Epidermal melanocyte (primary cell): Measurements from ENCODE around the gene USP24.

ENCODE experiments used
- DNase-seq: peaks from one replicate; pipeline ENCODE4 v3.0.0; 2011; ENCODE audit warnings: low spot score; ENCODE audit not compliant: insufficient read length

USP24 gene, protein sequence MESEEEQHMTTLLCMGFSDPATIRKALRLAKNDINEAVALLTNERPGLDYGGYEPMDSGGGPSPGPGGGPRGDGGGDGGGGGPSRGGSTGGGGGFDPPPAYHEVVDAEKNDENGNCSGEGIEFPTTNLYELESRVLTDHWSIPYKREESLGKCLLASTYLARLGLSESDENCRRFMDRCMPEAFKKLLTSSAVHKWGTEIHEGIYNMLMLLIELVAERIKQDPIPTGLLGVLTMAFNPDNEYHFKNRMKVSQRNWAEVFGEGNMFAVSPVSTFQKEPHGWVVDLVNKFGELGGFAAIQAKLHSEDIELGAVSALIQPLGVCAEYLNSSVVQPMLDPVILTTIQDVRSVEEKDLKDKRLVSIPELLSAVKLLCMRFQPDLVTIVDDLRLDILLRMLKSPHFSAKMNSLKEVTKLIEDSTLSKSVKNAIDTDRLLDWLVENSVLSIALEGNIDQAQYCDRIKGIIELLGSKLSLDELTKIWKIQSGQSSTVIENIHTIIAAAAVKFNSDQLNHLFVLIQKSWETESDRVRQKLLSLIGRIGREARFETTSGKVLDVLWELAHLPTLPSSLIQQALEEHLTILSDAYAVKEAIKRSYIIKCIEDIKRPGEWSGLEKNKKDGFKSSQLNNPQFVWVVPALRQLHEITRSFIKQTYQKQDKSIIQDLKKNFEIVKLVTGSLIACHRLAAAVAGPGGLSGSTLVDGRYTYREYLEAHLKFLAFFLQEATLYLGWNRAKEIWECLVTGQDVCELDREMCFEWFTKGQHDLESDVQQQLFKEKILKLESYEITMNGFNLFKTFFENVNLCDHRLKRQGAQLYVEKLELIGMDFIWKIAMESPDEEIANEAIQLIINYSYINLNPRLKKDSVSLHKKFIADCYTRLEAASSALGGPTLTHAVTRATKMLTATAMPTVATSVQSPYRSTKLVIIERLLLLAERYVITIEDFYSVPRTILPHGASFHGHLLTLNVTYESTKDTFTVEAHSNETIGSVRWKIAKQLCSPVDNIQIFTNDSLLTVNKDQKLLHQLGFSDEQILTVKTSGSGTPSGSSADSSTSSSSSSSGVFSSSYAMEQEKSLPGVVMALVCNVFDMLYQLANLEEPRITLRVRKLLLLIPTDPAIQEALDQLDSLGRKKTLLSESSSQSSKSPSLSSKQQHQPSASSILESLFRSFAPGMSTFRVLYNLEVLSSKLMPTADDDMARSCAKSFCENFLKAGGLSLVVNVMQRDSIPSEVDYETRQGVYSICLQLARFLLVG (N-terminal part only)

DNA sequence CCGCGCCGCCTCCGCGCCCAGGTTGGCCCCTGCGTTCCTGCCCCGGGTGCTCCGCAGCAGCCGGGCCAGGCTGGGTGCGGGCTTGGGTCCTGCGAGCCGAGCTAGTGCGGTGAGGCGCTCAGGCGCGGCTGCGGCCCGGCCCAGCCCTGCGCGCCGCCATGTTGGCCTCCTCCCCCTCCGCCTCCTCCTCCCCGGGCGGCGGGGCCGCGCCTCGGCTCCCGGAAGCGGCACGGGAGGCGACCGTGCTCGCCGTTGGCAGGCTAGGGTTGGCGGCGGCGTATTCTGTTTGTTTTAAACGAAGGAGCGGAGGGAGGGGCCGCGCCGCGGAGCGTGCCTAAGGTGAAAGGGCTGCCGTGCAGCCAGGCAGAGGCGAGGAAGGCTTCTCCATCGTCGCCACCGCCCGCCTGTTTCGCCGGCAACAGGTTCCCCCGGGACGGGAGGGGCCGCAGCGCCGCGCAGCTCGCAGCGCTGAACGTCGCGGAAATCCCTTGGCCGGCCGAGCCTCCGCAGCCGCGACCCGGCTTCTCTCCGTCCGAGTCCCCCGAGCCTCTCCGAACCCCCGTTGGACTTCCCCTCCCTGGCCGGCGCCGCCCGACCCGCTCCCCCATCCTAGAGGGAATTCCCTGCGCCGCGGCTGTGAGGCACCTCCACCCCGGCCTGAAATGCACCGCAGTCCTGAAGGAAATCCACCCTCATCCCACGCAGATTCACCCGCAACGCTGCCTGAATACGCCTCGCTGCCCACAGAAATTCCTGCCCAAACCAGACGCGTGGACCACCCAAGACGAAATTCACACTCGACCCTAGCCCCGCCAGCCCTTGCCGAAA lies at the start of gene USP24:
USP24 (minus strand) TSS at position 171 of the 828 bp plus-strand sequence. CDS start 251 bp downstream, outside the sequence.
- peak; percentile 85 for DNase-seq

DNA sequence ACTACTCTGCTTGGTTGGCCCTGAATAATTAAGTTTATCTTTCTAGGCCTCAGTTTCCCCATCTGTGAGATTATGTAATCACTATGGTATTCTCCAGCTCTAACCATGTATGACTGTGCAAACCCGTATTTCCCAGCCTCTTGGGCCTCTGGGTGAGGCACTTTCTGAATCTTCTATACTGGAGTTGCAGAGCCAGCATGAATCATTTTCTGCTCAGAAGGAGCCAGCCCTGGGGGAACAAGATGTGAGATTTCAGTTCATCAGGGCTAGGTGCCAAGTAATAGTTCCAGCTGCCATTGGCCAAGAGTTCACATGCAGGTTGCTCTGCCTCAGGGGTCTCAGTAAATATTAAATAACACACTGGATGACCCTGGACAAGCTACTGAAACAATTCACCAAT lies 47.7 kb upstream of the USP24 start:
- no peak for DNase-seq

DNA sequence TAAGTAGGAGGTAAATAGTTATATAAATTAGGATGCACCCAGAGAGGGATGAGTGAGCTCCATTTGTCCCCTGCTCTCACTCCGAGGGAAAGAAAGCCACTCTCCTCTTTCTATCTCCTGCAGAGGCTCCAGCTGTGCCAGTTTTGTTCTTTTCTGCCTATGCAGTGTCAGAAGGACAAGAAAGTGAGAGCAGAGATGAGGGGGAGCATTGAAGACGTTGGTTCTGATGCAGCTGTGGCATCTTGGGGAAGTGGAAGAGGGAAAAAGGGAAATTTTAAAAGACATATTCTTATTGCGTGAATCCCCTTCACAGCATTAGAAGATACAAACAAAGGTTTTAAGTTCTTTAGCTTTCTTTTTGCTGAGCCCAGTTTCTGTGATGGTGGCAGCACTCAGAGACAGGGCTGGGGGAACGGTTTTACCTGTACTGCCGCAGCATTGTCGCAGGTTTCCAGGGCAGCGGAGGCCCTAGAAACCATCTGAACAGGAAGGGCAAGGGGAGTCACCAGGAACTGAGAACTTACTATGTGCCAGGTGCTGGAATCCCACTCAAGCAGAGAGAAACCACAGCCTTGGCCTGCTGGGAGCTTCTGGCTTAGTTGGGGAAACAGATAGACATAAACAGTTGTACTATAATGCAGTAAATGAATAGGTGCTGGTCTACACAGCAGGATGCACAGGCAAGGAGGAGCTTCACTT lies 44.9 kb upstream of the USP24 start:
- DNase-seq, result no peak

DNA sequence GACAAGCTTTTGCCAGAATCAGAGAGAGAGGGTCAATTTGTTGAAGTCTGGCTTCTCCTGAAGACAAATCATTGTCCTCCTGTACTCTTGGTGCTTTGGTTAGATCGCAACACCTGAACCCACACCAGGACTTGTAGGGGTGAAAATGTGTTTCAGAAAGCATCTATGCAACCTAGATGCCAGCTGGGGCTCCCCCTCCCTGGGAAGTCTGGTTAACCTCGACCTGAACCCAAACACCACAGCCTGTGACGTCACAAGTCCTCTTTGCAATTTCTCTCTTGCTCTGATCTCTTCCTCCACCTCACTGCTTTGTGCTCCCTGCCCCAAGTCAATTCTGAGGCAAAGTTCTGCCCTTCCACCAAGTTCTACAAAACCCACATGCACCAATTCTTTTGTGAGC lies 42.8 kb upstream of the USP24 start:
- DNase-seq, result no peak

DNA sequence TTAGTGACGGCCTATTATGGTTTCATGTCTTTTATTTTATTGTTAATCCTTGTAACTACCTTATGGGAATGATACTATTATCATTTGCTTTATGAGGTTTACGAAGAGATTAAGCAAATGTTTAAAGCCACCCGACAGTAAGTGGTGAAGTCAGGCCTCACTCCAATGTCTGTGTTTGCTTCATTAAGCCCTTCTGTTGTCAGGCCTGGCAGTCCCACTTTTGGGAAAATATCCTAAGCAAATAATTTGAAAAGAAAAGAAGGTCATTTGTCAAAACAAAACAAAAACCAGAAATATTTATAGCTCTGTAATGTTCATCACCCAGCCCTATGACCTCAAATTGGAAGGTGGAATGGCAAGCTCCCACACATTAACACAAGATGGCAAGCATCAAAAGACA lies 40.7 kb upstream of the USP24 start:
- DNase-seq, result no peak

DNA sequence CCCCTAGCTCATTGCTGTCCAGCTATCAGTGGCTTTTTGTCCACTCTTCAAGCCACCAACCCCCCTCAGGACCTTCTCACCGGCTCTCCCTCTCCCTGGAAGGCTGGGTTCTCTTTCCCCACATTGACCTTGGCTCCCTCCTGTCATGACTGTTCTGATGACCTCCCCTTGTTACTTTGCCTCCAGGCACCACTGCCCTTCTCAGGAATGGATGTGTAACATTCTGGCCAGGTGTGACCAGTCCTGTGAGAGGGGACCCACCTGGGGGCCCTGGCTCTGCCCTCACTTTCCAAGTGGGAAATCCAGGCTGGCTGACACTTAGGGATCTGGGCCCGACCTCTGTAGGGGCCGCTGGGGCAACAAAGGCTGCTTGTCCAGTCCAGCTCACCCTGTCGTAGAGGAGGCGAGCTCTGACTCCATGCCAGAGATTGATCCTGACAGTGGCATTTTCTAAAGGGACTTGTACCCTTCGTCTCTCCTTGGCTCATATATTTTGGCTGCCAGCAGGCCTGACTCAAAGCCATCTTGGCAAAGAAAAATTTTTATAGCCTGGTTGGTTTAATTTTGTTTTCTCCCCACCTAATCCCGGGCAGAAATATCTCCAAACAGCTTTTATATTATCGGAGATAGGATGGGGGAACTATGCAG lies 37.9 kb upstream of the USP24 start:
- DNase-seq, result no peak

DNA sequence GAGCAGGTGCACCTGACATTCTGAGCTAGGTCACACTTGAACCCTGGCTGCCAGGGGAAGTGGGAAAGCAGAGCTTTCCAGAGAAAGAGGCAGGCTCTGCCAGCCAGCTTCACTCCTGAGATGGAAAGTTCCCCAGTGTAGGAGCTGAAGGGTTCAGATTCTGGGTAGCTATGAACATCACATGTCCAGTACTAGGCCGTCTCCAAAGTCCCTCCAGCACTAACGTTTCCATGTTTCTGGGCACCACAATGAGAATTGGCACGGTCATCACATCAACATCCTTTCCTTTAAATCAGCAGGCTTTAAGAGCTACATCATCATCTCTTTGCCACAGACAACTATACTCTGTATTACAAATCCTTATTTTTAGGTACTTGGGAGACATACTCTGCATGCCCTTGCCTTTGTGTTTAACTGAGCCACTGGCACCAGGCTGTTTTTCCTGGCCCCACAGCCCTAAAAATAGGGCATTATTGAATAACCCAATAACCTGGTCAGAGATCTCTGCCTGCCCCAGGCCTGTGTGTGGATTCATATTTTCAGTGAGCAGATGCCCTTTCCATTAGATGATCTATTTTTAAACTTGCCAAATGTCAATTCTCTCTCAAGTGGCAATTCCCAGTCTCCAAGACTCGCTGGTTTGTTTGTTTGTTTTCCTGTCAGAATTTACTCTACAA lies 35.4 kb upstream of the USP24 start:
- no peak for DNase-seq

DNA sequence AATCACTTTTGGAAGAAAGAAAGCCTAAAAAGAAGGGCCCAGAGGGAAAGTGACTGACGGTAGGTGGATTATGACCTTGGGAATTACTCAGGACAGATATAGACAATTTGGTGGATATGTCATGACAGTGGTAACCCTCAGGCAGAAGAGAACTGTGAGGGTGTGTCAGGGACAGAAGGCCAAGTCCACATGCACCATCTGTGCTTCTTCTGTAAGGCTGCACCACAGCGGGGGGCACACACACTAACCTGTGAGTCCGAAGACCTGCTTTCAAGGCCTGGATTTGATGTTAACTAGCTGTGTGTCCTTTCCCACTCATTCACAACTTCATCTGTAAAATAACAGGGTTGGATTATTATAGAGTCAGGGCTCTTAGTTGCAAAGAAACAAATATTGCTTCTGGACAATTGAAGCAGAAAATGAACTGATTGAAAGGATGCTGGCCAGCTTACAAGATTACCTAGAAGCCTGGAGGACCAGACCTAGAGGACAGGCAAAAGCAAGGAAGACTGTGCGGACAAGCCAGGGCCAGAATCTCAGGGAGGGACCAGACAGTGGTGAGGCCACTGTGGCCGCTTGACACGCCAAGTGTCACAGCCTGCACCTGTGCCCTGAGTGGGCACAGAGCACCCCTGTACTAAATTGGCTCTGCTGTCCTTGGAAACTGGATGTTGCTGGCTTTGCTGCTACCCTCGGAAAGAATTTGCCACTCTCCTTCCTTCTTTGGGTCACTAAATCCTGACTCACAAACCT lies 34.7 kb upstream of the USP24 start:
- no peak for DNase-seq

DNA sequence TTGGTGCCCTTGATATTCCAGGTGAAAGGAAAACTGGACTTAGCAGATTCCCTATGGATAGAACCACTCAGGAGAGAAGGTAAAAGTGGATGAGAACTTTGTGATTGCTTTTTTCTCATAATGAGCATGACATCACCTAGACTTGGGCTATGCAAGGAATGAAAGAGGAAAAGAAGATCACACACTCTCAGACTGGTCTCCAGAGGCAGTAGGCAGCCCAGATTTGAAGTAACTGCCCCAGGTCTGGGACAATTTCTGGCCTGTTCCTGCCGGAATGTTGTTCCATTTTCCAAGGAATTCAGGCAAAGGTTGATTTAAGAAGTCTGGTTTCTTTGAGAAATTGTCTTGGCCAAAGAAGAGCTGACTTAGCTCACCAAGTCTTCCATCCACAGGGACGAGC lies 31.7 kb upstream of the USP24 start:
- DNase-seq, result no peak

DNA sequence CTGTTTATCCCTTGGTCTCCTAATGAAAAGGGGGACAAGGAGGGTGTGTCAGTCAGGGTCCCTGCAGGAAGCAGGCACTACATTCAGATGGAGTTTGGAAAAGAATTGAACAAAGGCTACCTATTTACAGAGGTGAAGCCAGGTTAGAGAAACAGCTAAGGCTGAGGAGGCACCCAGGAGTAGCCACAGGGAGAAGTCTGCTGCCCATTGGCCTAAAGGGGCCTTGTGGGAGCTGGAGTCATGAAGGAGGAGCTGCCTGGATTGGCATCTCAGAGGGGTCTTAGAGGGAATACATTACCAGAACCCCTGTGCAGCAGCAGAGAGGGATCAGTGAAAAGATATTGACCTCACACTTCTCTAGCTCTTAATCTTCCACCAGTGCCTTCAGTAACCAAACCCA lies 31.2 kb upstream of the USP24 start:
- DNase-seq, result no peak

DNA sequence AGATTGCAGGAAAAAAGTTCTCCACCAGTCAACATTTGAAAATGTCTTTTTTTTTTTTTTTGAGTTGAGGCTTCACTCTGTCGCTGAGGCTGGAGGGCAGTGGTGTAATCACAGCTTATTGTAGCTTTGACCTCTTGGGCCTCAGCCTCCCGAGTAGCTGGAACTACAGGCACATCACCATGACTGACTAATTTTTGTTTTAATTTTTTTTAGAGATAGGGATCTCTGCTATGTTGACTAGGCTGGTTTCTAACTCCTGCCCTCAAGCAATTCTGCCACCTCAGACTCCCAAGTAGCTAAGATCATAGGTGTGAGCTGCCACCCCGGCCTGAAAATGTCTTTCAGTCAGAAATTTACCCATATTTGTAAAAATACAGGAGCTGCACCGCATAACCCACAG lies 30.6 kb upstream of the USP24 start:
- no peak for DNase-seq

DNA sequence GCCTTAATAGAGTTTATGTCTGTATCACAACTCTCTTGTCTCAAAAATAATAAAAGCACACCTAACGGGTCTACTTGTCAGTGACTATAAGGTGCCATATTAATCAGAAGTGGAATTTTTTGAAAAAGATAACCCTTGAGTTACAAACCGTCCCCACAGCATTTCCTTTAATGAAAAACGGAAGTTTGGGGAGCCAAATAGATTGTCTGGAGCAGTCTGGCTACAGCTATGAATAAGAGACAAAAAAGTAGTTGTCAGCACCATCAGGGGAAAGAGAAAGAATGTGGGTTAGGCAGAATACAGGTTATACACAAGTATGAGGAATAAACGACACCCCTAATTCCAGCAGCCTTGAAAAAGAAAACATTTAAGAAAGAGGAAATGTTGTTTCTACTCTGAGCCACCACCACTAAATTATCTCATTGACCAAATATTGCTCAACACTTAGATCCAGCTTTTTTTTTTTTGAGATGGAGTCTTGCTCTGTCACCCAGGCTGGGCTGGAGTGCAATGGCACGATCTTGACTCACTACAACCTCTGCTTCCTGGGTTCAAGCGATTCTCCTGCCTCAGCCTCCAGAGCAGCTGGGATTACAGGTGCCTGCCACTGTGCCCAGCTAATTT lies 29.4 kb upstream of the USP24 start:
- no peak for DNase-seq

DNA sequence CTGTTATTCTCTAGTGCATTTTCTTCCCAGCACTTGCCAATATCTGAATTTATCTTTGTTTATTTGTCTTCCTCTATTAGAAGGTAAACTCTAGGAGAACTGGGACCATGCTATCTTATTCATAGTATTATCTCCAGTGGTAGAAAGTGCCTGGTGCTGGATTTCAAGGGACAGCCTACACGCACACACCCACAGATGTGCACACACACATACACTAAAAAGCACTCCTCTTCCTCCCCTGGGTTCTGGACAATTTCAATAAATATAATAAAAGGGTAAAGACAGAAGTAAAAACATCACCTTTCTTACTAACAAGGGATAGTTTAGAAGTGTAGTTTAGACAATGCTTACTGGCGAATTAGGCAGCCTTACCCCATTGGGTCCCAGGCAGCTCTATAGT lies 28.5 kb upstream of the USP24 start:
- DNase-seq, result no peak

DNA sequence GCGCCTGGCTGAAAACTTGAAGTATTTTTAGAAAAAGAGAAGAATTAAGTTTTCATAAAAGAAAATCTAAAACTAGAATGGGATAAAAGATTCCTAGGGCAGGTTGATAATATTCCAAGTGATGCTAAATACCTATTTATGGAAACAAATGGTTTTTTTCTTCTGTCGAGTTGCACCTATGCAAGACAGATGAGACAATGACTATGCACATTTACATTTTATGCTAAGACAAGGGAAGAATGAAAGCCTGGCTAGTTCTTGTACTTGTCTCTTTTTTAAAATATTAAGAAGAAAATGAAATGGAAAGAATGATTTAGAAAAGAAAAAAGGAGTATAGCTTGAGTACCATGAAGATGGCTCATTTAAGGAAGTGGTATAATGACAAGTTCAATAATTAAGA lies 24.4 kb upstream of the USP24 start:
- no peak for DNase-seq

DNA sequence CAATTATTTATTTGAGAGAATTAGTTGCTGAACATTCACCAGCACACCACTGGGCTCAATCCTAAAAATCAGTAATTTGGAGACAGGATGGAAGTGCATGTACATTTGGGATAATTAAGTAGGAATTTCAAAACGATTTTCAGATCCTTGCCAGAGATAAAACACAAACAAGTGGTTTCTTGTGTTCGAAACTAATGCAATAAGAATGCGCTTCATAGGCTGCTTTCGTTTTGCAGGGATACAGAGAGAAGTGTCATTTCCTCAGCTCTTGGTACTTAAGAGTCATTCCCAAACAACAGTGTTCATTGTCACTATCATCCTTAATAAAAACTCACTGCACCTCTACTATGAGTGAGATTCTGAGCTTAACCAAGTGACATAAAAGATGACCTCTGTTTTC lies 20.6 kb upstream of the USP24 start:
- peak; percentile 80 for DNase-seq

DNA sequence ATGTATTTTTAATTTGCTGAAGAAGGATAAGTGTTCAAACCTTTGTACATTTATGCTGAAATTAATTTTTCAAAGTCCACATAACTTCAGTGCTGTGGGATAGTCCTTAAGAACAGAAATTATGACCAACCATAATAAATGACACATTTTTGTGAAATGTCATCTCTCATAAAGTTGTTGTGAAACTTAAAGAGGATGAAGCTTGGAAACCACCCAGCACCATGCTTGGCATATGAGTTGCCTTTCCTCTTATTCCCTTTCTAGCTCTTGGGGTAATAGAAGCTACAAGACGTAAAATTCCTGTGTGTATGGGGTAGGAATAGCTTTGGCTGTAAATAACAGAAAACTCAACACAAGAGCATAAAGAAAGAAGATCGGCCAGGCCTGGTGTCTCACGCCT lies 18.9 kb upstream of the USP24 start:
- no peak for DNase-seq

DNA sequence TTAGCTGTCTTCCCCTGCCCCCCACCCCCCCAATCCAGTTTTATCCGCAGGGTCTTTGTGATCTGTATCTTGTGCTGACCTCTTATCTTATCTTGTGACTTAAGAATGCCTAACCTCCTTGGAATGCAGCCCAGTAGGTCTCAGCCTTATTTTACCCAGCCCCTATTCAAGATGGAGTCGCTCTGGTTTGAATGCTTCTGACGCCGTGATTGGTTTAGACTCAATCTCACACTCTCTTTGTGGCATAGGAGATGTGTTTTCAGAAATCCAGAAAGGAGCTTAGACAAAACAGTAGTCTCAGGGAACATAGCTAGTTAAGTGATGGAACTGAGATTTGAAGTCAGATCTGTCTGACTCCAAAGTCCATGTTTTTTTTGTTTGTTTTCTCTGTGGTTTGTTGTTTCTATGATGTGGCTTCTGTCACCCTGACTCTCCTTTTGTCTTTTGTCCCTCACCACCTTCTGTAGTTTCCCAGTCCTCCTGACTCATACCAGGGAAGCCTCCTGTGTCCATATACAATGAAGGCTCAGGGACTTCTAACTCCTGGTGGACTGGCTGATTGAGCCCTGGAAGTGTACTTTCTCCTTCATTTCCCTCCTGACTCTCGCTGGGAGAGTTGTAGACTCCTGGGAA lies 18.1 kb upstream of the USP24 start:
- DNase-seq, result no peak
